ENCODE measurements around the gene RBM6. TPM values are rescaled to one million over a fixed set of nuclear protein-coding genes. Genes with fewer than 3 reads are reported as not detected.
"Not testable (repeated sequence)": the region's sequence is repeated elsewhere in the genome, so short reads cannot be mapped to it uniquely, and the experiment has no call there.

The RBM6 gene
- total RNA-seq, 4 donors from 2014 or later = 62.3 to 137 (median 88.4) TPM

GRCh38 chr3:50003824-50004223 lies 63.9 kb downstream of the RBM6 start:
- TF ChIP-seq, protein P1, sequence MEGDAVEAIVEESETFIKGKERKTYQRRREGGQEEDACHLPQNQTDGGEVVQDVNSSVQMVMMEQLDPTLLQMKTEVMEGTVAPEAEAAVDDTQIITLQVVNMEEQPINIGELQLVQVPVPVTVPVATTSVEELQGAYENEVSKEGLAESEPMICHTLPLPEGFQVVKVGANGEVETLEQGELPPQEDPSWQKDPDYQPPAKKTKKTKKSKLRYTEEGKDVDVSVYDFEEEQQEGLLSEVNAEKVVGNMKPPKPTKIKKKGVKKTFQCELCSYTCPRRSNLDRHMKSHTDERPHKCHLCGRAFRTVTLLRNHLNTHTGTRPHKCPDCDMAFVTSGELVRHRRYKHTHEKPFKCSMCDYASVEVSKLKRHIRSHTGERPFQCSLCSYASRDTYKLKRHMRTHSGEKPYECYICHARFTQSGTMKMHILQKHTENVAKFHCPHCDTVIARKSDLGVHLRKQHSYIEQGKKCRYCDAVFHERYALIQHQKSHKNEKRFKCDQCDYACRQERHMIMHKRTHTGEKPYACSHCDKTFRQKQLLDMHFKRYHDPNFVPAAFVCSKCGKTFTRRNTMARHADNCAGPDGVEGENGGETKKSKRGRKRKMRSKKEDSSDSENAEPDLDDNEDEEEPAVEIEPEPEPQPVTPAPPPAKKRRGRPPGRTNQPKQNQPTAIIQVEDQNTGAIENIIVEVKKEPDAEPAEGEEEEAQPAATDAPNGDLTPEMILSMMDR (IDR thresholded peaks at IDR 0.05) = no peak
- no peak for ATAC-seq (ENCODE audit: low FRiP score)

GRCh38 chr3:50008931-50009330 lies 69.0 kb downstream of the RBM6 start:
- TF ChIP-seq, protein P1 (IDR thresholded peaks at IDR 0.05) = no peak
- ATAC-seq (ENCODE audit: low FRiP score) = no peak
- DNase-seq (ENCODE audit: low spot score) = no peak

More at GRCh38 chr3:50003824-50004223, 63.9 kb downstream of the RBM6 start:
- DNase-seq (ENCODE audit: low spot score) = no peak

GRCh38 chr3:50010959-50011358 lies 71.0 kb downstream of the RBM6 start:
- TF ChIP-seq, protein P1 (IDR thresholded peaks at IDR 0.05) = no peak
- no peak for DNase-seq (ENCODE audit: low spot score)
- no peak for ATAC-seq (ENCODE audit: low FRiP score)

- DNase-seq (ENCODE audit: low spot score) (no peak), ATAC-seq (ENCODE audit: low FRiP score) (no peak)
- TF ChIP-seq, protein P1 (IDR thresholded peaks at IDR 0.05) = no peak
Measured at GRCh38 chr3:50015918-50016317, 76.0 kb downstream of the RBM6 start.

GRCh38 chr3:50028346-50028745 lies 88.4 kb downstream of the RBM6 start:
- ATAC-seq (ENCODE audit: low FRiP score) = no peak
- TF ChIP-seq, protein P1 (IDR thresholded peaks at IDR 0.05) = no peak
- DNase-seq (ENCODE audit: low spot score) = no peak

GRCh38 chr3:50031201-50031600 lies 91.3 kb downstream of the RBM6 start:
- ATAC-seq (ENCODE audit: low FRiP score) = not testable (repeated sequence)

DNA sequence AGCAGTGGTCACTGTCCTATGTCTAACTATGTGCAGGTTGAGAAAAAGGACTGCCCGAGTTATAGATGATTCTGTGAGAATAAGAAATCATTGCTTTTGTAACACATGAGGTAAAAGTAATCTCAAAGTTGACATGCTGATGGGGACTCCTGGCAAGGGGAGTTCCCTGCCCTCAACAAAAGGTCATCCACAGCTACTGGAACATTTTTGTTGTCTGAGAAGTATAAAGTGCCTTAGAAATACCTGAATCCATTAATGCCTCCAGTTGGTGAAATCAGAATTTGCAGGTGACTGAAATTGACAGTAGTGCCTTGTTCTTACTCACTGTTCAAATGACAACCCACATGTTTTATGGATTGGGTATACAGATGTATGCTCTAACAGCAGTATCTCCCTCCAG lies 105.0 kb downstream of the RBM6 start:
- TF ChIP-seq, protein P1 (IDR thresholded peaks at IDR 0.05) = no peak
- ATAC-seq (ENCODE audit: low FRiP score) = no peak
- DNase-seq (ENCODE audit: low spot score) = no peak

More at GRCh38 chr3:50031201-50031600, 91.3 kb downstream of the RBM6 start:
- not testable (repeated sequence) for DNase-seq (ENCODE audit: low spot score)

GRCh38 chr3:50047426-50047825 lies 107.5 kb downstream of the RBM6 start:
- DNase-seq (ENCODE audit: low spot score) (no peak), ATAC-seq (ENCODE audit: low FRiP score) (no peak)
- TF ChIP-seq, protein P1 (IDR thresholded peaks at IDR 0.05) = no peak

Measured in omental fat pad (tissue), 4 donors.